Mucosa of rectum (tissue), 2 donors: ENCODE data around the gene DSC3.
"Not testable (repeated sequence)": the region's sequence is repeated elsewhere in the genome, so short reads cannot be mapped to it uniquely, and the experiment has no call there.

Experiments used
- H3K27ac ChIP-seq, 2 donors: one replicate each; pipeline ENCODE4 v1.7.0; 2013; ENCODE audit warnings: inconsistent platforms in 2 of 2, low read depth in 2 of 2, low read length in 2 of 2
- H3K27me3 ChIP-seq, 2 donors: one replicate each; pipeline ENCODE4 v1.7.0; 2013; ENCODE audit warnings: low read length in 2 of 2; ENCODE audit not compliant: control insufficient read depth in 2 of 2, insufficient read depth in 2 of 2
- H3K36me3 ChIP-seq, 2 donors: one replicate each; pipeline ENCODE4 v1.7.0; 2013; ENCODE audit warnings: low read length in 2 of 2; ENCODE audit not compliant: control insufficient read depth in 2 of 2, insufficient read depth in 2 of 2
- H3K4me1 ChIP-seq, 2 donors: one replicate each; pipeline ENCODE4 v1.7.0; 2013; ENCODE audit warnings: low read length in 2 of 2, mild to moderate bottlenecking in 1 of 2; ENCODE audit not compliant: control insufficient read depth in 2 of 2, insufficient read depth in 2 of 2
- H3K4me3 ChIP-seq, 2 donors: one replicate each; pipeline ENCODE4 v1.7.0; 2013; ENCODE audit warnings: low read length in 2 of 2
- H3K9ac ChIP-seq, 2 donors: one replicate each; pipeline ENCODE4 v1.7.0; 2013; ENCODE audit warnings: low read length in 2 of 2, low read depth in 1 of 2, mild to moderate bottlenecking in 1 of 2
- H3K9me3 ChIP-seq, 2 donors: one replicate each; pipeline ENCODE4 v1.7.0; 2013; ENCODE audit warnings: low read length in 2 of 2; ENCODE audit not compliant: control insufficient read depth in 2 of 2
- donor health status: healthy.
- donor health status: Normal muscosa, but diverticular disease.

DSC3 gene

DNA sequence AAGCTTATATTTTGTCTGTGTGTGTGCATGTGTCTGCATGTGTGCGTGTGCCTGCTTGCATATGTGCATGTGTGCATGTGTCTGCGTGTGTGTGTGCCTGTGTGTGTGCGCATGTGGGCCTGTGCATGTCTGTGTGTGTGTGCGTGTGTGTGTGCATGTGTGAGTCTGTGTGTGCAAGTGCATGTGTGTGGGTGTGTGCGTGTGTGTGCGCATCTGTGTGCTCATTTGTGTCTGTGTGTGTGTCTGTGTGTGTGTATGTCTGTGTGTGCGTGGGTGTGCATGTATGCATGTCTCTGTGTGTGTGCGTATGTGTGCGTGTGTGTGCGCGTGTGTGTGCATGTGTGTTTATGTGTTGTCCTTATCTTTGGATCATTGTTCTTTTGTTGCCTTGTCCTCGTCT lies 56.8 kb downstream of the DSC3 start:
- Histone ChIP-seq H3K36me3 (no peaks in the 10 kb centered on the region), H3K27ac (no peak overlapping the region), H3K9me3 (no peaks in the 10 kb centered on the region), H3K4me1 (no peaks in the 10 kb centered on the region), H3K9ac (no peak overlapping the region), H3K4me3 (no peak overlapping the region), H3K27me3 (no peaks in the 10 kb centered on the region)

DNA sequence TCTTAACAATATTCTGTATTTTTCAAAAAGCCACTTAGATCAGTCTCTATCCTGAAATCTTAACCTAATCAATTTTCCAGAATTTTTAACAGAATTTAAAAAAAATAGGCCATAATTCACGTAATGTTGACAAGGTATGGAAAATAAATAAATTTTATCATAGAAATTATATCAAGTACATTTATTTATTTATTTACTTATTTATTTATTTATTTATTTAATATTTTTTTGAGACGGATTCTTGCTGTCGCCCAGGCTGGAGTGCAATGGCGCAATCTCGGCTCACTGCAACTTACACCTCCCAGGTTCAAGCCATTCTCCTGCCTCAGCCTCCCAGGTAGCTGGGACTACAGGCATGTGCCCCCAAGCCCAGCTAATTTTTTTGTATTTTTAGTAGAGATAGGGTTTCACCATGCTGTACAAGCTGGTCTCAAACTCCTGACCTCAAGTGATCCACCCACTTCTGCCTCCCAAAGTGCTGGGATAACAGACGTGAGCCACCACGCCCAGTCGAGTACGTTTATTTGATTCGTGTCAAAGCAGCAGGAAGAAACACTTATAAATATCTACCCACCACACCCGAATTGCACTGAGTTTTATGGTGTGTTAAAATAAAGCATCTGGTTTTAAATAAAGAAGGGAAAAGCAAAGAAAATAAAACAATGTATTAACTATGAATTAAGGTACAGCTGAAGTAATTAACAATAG lies 60.1 kb downstream of the DSC3 start:
- no peaks in the 10 kb centered on the region for H3K27me3 ChIP-seq
- no peak overlapping the region for H3K9ac ChIP-seq
- no peaks in the 10 kb centered on the region for H3K9me3 ChIP-seq
- H3K4me3 ChIP-seq = no peak overlapping the region
- no peak overlapping the region for H3K27ac ChIP-seq
- H3K36me3 ChIP-seq = no peaks in the 10 kb centered on the region
- H3K4me1 ChIP-seq = no peaks in the 10 kb centered on the region

DNA sequence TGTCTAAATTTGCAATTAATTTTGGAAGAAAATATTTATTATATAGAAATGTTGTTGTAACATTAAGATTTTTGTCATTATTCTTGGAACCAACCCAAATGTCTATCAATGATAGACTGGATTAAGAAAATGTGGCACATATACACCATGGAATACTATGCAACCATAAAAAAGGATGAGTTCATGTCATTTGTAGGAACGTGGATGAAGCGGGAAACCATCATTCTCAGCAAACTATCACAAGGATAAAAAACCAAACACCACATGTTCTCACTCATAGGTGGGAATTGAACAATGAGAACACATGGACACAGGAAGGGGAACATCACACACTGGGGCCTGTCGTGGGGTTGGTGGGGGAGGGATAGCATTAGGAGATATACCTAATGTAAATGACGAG lies 64.5 kb downstream of the DSC3 start:
- not testable (repeated sequence) for H3K4me1 ChIP-seq, H3K36me3 ChIP-seq, H3K27me3 ChIP-seq, H3K27ac ChIP-seq, H3K9me3 ChIP-seq, H3K4me3 ChIP-seq, H3K9ac ChIP-seq

DNA sequence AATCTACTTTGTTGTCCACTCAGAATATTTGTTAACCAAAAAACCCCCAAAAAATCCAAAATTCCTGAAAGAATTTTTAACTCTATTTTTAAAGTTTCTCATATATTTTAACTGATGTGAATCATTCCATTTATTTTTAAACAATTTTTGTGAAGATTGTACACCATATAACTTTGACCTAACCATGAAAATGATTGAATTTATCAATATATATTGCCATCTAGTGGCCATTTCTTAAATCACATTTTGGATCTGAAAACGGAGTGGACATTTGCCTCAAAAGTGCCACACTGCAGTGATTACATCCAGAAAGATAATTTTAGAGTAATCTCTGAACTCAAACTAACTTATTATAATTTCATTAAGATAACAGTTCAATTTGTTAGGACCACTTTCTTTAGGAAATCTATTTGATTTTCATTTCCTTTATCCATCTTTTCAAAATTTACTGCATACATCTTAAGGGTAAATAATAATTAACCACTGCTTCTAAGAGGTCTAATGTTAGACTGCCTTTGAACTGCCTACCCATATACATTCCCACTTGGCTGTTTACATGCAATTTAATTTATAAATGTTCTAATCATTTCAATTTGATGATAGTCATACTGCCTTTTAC lies 71.1 kb downstream of the DSC3 start:
- Histone ChIP-seq H3K36me3 (no peaks in the 10 kb centered on the region), H3K9ac (no peak overlapping the region), H3K27ac (no peak overlapping the region), H3K9me3 (no peaks in the 10 kb centered on the region), H3K27me3 (no peaks in the 10 kb centered on the region), H3K4me1 (no peaks in the 10 kb centered on the region), H3K4me3 (no peak overlapping the region)

DNA sequence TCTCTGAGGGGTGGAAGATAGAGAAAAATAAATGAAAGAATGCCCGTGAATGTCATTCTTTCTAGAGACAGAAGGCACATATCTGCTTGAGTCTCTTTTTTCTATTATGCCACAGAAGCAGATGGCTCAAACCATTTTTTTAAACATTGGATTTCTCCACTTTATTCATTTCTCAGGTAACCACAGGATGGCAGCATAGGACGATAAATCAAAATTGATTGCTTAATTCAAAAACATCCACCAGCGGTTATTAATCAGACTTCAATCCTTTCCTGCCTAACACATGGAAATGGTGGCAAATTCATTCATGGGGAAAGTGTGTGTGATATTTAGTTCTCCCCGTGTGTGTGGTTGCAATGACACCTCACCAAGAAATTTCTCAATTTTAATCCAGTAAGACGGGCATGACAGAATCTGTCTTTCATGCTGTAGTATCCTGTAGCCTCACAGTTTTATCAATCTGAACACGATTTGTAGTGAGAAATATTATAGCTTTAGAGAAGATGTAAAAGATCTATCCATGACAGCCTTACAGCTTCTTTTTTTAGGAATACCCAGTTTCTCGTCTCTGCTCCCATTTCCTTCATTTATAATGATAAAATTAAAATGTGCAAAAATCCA lies 72.2 kb downstream of the DSC3 start:
- Histone ChIP-seq H3K27ac (no peak overlapping the region), H3K4me1 (no peaks in the 10 kb centered on the region), H3K36me3 (no peaks in the 10 kb centered on the region), H3K9ac (no peak overlapping the region), H3K4me3 (no peak overlapping the region), H3K9me3 (no peaks in the 10 kb centered on the region), H3K27me3 (no peaks in the 10 kb centered on the region)

DNA sequence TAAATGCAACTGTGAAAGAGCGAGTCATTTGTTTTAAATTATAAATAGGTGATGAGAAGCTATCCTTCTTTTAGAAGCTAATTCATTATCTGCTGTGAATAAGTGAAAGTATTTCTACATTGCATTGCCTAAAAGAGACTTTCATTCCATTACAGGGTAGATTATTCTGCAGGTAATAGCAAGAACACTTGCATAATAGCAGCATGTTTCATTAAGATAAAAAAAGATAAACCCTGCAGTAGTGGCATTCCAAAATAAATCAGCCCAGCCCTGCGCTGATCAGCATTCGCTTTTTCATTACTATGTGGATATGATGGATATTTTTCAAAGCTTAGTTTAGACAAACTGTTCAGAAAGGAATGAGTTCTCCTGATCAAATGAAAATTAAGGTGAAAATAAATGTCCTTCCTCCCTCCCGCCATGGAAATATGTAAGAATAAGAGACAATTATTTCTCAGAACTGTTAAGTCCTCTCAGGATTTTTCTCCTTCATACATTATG lies 72.8 kb downstream of the DSC3 start:
- H3K36me3 ChIP-seq = no peaks in the 10 kb centered on the region
- no peaks in the 10 kb centered on the region for H3K27me3 ChIP-seq
- H3K4me3 ChIP-seq = no peak overlapping the region
- no peak overlapping the region for H3K27ac ChIP-seq
- no peaks in the 10 kb centered on the region for H3K9me3 ChIP-seq
- no peak overlapping the region for H3K9ac ChIP-seq
- H3K4me1 ChIP-seq = no peaks in the 10 kb centered on the region

DNA sequence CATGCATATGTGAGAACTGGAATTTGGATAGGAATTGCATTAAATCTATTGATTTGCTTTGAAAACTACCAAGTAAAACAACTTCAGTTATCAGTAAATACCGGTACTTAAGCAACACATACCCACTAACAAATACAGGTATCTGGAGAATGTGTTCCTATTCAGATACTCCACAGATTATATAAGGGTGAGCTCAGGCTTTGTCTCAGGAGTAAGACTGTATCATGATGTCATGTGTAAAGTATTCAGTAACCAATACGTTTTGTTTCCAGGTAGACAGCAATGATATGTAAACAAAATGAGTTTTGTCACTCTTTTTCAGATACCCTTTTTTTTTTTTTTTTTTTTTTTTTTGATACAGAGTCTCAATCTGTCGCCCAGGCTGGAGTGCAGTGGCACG lies 74.8 kb downstream of the DSC3 start:
- Histone ChIP-seq H3K36me3 (no peaks in the 10 kb centered on the region), H3K4me1 (no peaks in the 10 kb centered on the region), H3K27ac (no peak overlapping the region), H3K9me3 (no peaks in the 10 kb centered on the region), H3K4me3 (no peak overlapping the region), H3K9ac (no peak overlapping the region), H3K27me3 (no peaks in the 10 kb centered on the region)

DNA sequence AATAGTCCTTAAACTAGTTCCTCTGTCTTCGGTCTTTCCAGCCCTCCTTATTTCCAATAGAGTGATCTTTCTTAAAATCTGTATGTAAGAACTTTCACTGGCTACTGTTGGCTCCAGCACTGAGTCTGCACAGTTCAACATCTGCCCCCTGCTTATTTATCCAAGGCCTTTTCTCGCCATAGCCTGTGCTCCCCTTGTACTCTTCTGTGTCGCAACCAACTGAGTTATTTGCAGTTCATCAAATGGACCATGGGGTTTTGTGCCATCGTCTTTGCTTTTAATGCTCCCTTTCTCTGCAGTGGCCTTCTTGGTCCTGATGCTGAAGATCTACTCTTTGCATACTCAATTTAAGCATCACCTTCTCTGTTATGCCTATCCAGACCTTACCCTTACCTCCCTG lies 77.3 kb downstream of the DSC3 start:
- no peaks in the 10 kb centered on the region for H3K9me3 ChIP-seq
- H3K27ac ChIP-seq = no peak overlapping the region
- no peaks in the 10 kb centered on the region for H3K36me3 ChIP-seq
- H3K27me3 ChIP-seq = no peaks in the 10 kb centered on the region
- H3K4me3 ChIP-seq = no peak overlapping the region
- H3K9ac ChIP-seq = no peak overlapping the region
- H3K4me1 ChIP-seq = no peaks in the 10 kb centered on the region

DNA sequence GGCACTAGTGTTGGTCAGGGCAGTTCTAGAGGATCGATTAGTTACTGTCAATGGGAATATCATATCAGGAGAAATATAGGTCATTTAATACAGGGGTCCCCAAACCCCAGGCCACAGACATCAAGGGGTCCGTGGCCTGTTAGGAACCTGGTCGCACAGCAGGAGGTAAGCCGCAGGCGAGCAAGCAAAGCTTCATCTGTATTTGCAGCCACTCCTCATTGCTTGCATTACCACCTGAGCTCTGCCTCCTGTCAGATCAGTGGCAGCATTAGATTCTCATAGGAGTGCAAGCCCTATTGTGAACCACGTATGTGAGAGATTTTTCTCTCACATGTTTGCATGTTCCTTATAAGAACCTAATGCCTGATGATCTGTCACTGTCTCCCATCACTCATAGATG lies 81.9 kb downstream of the DSC3 start:
- Histone ChIP-seq H3K36me3 (no peaks in the 10 kb centered on the region), H3K4me3 (no peak overlapping the region), H3K9ac (no peak overlapping the region), H3K4me1 (no peaks in the 10 kb centered on the region), H3K27ac (no peak overlapping the region), H3K27me3 (no peaks in the 10 kb centered on the region), H3K9me3 (no peaks in the 10 kb centered on the region)

DNA sequence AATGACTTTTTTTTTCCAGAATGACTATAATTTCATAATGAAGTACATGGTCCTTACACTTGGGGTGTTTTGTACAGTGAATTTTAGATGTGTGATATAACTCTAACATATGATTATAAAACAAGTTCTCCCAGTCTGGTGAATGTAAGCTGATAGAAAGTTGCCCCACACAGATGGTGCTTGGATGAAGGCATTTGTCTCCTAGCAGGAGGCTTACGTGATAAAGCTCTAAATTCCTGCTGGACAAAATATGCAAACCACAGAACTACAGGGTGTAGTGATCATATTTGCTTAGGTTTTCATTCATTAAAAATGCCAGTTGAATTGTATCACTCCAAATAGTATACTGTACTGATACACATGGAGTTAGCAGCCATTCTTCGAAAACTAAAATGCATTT lies 85.5 kb downstream of the DSC3 start:
- Histone ChIP-seq H3K9me3 (no peaks in the 10 kb centered on the region), H3K36me3 (no peaks in the 10 kb centered on the region), H3K4me3 (no peak overlapping the region), H3K4me1 (no peaks in the 10 kb centered on the region), H3K27me3 (no peaks in the 10 kb centered on the region), H3K9ac (no peak overlapping the region), H3K27ac (no peak overlapping the region)
